HG03432 (cell line): Measurements from ENCODE around the gene TTC33.
"Not testable (repeated sequence)": the region's sequence is repeated elsewhere in the genome, so short reads cannot be mapped to it uniquely, and the experiment has no call there.

Experiments used
- ATAC-seq: cut with Tn5 transposase; IDR thresholded peaks from one replicate; pipeline ENCODE4 v1.9.1; 2021; ENCODE audit warnings: mild to moderate bottlenecking, moderate library complexity; ENCODE audit not compliant: unreplicated experiment

TTC33 gene

DNA sequence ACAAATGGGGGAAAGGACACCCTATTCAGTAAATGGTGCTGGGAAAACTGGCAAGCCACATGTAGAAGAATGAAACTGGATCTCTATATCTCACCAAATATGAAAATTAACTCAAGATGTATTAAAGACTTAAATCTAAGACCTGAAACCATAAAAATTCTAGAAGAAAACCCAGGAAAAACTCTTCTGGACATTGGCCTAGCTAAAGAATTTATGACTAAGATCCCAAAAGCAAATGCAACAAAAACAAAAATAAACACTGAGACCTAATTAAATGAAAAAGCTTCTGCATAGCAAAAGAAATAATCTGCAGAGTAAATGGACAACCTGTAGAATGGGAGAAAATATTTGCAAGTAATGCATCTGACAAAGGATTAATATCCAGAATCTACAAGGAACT is 99.7 kb downstream of the TTC33 start:
- not testable (repeated sequence) for ATAC-seq

- ATAC-seq: no peak
These were observed 100.6 kb downstream of the TTC33 start for GRCh38 chr5:40655138-40655537.

DNA sequence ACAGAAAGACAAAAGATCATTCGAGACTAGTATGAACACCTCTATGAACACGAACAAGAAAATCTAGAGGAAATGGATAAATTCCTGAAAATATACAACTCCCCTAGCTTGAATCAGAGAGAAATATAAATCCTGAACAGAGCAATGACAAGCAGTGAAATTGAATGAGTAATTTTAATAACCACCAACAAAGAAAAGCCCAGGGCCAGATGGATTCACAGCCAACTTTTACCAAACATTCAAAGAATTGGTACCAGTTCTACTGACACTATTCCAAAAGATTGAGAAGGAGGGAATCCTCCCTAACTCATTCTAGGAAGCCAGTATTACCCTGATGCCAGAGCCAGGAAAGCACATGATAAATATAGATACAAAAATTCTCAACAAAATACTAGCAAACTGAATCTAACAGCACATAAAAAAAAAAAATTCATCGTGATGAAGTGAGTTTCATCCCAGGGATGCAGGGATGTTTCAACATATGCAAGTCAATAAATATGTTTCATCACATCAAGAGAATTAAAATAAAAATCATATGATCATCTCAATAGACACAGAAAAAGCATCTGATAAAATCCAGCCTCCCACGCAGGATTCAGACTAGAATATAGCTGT is 101.3 kb downstream of the TTC33 start:
- ATAC-seq: no peak

DNA sequence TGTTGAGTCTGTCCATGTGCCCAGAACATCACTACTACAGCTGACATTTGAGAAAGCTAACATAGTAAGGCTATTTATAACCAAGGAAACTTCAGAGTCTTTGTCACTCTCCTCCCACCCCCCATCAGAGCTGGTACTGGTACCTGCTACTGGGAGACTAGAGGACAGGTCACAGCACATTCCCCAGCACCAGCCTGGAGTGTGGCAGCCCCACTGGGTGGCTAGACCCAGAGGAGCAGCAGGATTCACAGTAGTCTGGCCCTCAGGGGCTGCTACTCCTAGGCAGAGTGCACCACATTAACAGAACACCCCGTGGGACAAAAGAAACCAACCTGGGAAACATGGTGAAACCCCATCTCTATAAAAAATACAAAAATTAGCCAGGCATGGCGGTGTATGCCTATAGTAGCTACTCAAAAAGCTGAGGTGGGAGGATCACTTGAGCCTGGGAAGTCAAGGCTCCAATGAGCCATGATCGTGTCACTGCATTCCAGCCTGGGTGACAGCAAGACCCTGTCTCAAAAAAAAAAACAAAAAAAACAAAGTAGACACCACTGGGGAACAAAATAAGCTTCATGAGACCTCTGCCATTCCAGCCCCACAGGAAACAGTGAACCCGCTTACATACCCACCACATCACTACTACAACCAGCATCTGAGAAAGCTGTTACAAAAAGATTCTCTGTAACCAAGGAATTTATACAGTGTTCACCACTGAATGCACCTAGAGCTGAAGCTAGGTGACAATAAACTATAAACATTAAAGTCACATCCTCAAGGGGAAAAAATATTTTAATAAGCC is 102.3 kb downstream of the TTC33 start:
- peak; percentile 53 for ATAC-seq

DNA sequence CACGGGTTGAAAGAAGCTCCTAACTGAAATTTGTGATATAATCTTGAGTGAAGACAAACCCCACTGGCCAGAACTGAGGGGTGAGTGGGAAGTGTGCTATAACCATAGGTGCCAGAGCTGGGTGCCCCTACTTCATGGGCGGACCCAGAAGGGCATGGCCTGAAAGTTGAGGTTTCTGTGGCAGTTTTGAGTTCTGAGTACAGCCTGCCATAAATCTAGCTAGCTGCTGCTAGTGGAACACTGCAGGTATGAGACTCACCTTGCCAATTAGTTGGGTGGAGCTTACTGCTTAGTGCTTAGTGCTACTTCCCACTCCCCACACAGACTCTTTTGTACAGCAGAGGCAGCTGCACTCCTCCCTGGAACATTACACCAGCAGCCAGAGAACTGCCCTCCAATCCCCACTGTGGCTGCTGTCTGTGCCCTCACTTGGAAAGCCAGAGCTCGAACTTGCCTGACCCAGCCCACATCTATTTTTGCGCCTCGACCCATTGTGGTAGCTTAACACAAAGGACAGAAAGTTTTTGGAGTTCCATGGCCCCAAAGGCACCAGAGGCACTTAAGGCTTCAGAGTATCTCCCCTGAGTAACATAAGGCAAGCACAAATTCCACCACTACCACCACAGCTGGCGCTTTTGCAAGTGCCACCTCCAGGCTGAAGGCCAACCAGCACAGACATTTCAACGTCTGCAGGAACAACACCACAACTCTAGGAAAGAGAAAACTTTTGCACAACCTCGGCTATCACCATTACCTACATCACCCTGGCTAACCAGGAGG is 103.1 kb downstream of the TTC33 start:
- ATAC-seq: peak; percentile 13

DNA sequence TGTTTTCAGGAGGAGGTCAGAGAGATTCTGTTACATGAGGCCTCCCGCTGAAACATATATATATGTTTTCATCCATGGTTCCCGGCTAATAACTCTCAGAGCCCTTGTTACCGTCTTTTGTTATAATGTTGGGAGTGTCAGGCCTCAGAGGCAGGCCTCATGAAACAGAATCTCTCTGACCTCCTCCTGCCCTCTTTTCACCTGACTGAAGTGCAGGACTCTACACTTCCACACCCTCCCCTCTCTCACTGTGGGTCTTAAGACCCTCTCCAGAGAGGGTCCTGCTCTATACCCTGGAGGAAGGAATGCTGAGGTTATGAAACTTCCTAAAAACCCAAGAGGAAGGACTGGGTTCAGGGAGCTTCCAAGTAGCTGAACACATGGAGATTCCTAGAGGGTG is 104.6 kb downstream of the TTC33 start:
- no peak for ATAC-seq

- ATAC-seq: no peak
These were observed 106.2 kb downstream of the TTC33 start for GRCh38 chr5:40649463-40650030.

DNA sequence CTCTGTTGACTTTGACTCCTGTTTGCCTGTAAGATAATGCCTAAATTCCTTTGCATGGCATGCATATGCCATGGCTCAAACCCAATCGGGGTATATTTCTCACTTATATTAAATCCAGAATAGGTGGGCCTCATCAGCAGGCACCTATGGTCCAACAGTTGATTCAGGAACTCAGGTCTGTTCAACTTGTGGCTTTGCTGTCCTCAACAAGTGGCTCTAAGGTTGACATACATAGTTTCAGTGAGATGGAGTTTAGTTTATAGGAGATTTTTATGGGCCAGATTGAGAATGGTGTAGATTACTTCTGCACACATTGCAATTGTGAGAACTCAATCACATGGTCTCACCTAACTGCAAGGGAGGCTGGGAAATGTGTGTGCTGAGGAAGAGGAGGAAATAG is 107.6 kb downstream of the TTC33 start:
- ATAC-seq: no peak

GRCh38 chr5:40646266-40646665 is 109.5 kb downstream of the TTC33 start:
- ATAC-seq: no peak

DNA sequence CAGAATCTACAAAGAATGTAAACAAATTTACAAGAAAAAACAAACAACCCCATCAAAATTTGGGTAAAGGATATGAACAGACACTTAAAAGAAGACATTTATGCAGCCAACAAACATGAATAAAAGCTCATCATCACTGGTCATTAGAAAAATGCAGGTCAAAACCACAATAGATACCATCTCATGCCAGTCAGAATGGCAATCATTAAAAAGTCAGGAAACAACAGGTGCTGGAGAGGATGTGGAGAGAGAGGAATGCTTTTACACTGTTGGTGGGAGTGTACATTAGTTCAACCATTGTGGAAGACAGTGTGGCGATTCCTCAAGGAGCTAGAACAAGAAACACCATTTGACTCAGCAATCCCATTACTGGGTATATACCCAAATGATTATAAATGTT is 116.2 kb downstream of the TTC33 start:
- ATAC-seq: not testable (repeated sequence)

GRCh38 chr5:40634593-40634992 is 121.2 kb downstream of the TTC33 start:
- ATAC-seq: no peak

GRCh38 chr5:40634154-40634553 is 121.6 kb downstream of the TTC33 start:
- no peak for ATAC-seq

DNA sequence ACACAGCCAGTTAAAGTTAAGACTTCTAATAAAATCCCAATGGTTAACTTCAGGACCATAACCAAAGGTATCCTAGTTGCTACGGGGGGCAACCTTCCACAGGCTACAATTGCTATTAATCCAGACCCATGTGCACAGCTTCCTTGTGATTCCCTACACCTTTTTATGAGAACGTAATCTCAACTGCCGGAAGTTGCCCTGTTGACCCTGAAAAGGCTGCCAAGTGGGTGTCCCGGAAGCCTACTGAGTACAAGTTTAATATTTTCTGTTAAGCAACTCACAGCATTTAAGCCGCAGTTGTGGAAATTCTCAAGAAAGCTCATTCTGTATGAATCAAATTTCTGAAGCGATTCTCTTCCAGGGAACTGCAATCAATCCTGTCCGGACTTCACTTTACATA is 124.5 kb downstream of the TTC33 start:
- ATAC-seq: no peak

GRCh38 chr5:40630126-40630525 is 125.6 kb downstream of the TTC33 start:
- no peak for ATAC-seq

DNA sequence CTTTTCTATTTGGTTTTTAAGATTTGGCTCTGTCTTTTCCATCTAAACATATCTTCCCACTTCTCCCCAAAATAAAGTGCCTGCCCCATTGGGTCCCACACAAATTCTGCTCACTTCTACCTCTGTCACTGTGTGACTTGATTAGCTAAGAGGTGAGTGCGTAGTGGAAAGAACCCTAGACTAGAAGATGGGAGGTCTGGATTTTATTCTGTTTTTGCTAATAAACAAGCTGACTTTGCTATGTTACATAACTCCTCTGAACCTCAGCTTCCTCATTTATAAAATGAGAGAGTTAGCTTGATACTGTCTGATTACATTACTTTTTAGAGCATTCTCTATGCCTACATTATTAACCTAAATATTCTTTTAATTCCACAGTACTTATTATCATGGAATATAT is 127.4 kb downstream of the TTC33 start:
- ATAC-seq: no peak

- ATAC-seq: no peak
These were observed 128.1 kb downstream of the TTC33 start for GRCh38 chr5:40627706-40628105.

DNA sequence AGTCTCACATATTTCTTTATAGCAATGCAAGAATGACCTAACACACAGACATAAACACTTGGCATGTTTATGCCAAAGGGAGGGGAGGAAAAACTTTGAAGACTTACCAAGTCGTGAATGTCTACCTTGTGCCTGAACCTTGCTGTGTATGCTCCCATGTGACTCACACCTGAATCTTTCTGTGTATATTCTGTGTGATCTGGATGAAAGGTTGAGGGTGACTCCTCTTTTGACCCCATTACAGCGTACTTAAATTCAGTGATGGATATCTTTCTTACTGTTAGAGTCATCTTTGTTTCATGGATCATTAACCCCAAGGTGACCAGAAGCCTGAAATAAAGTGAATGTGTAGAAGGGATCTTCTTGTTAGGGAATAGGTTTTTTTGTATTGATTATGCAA is 129.0 kb downstream of the TTC33 start:
- ATAC-seq: no peak

DNA sequence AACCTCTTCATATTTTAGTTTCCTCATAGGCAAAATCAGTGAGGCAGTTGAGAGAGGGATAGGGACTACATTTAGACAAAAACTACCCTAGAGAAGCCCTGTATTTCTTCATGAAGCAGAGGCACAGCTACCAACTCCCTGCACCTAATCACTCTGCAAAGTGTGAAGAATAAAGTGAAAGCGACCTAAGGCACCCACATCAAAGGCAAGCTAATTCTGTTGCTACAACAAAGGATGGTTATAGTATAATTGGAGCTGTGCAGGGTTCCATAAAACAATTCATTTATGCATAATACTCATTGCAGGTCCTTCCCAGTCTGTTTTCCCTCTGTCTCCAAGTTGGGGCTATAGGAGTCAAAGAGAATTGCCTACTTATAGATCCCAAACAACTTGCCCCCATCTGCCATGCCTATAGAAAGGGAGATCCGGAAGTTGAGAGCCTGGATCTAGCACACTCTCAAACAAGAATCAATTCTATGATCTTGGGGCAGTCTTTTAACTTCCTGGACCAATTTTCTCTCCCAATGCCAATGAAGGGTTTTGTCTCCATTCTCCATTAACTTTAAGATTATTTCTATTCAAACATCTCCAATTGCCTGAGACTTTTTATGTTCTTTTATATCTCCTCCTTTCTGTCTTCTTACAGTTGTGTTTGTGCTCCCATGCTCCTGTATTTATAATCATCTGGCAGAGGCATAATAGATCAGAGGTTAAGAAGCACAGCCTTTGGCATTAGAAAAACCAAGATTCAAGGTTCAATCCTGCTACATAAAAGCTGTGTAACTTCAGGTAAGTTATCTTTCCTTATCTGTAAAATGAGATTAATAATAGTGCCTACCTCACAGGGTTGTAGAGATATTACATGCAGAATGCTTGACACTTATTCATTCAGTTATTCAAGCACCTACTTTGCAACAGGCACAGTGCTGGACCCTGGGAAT is 132.0 kb downstream of the TTC33 start:
- no peak for ATAC-seq

- ATAC-seq: no peak
These were observed 133.1 kb downstream of the TTC33 start for GRCh38 chr5:40622463-40623252.

GRCh38 chr5:40619421-40619820 is 136.3 kb downstream of the TTC33 start:
- ATAC-seq: no peak
